SU-DHL-6 (cell line): ENCODE data around the gene NDUFS8.

Source experiments
- H2AFZ ChIP-seq: fragments of 200-600 bp; sonication (generic); 2 replicates; pipeline ENCODE4 v1.6.1; 2014; ENCODE audit warnings: low read depth, mild to moderate bottlenecking, moderate library complexity, mixed read lengths, antibody characterized with exemption, low read length; ENCODE audit not compliant: severe bottlenecking
- H3F3A ChIP-seq: fragments of 200-600 bp; shearing (Covaris generic); 2 replicates; pipeline ENCODE4 v1.6.0; 2016; ENCODE audit warnings: antibody characterized with exemption, mild to moderate bottlenecking; ENCODE audit not compliant: insufficient read depth
- H3K27ac ChIP-seq: fragments of 200-600 bp; sonication (generic); 2 replicates; pipeline ENCODE4 v1.5.1; 2016; ENCODE audit warnings: low read depth, mild to moderate bottlenecking, low read length, moderate library complexity, mixed read lengths
- H3K27me3 ChIP-seq: fragments of 200-600 bp; sonication (generic), shearing (Covaris generic); 2 replicates; pipeline ENCODE4 v1.6.0; 2014; ENCODE audit warnings: mild to moderate bottlenecking, low read length
- H3K36me3 ChIP-seq: fragments of 200-600 bp; sonication (generic); 2 replicates; pipeline ENCODE4 v1.6.1; 2014; ENCODE audit warnings: mild to moderate bottlenecking, low read length, mixed read lengths
- H3K4me2 ChIP-seq: fragments of 300-600, 200-600 bp; shearing (Covaris generic), sonication (generic); 2 replicates; pipeline ENCODE4 v1.6.0; 2014; ENCODE audit warnings: low read length, low read depth, mild to moderate bottlenecking; ENCODE audit not compliant: poor library complexity, severe bottlenecking
- H3K4me3 ChIP-seq: fragments of 200-600 bp; sonication (generic); 2 replicates; pipeline ENCODE4 v1.5.1; 2014; ENCODE audit warnings: antibody characterized with exemption, low read length, mild to moderate bottlenecking, mixed read lengths; ENCODE audit not compliant: insufficient read depth, poor library complexity, severe bottlenecking
- H3K79me2 ChIP-seq: fragments of 200-600 bp; sonication (generic); 2 replicates; pipeline ENCODE4 v1.6.1; 2014; ENCODE audit warnings: mild to moderate bottlenecking, low read length, moderate library complexity; ENCODE audit not compliant: insufficient read depth
- H3K9ac ChIP-seq: fragments of 200-600 bp; sonication (generic); 2 replicates; pipeline ENCODE4 v1.7.0; 2014; ENCODE audit warnings: mild to moderate bottlenecking, low read length
- H3K9me2 ChIP-seq: fragments of 200-600 bp; sonication (generic); replicated peaks from 2 replicates; pipeline ENCODE4 v1.6.1; 2014; ENCODE audit warnings: low read length; ENCODE audit not compliant: insufficient read depth
- H3K9me3 ChIP-seq: fragments of 200-600 bp; sonication (generic); 2 replicates; pipeline ENCODE4 v1.6.1; 2014; ENCODE audit warnings: low read length, mixed read lengths; ENCODE audit not compliant: insufficient read depth
- H4K20me1 ChIP-seq: fragments of 200-600 bp; sonication (generic); 2 replicates; pipeline ENCODE4 v1.6.1; 2014; ENCODE audit warnings: low read depth, mild to moderate bottlenecking, antibody characterized with exemption, low read length, moderate library complexity, mixed read lengths
- CTCF ChIP-seq: fragments of 200-600 bp; sonication (generic); IDR thresholded peaks from one replicate; pipeline ENCODE4 v1.5.1; 2017; ENCODE audit warnings: antibody characterized with exemption, mild to moderate bottlenecking, low read length, moderate library complexity; ENCODE audit not compliant: insufficient read depth, poor library complexity, severe bottlenecking
- EZH2phosphoT487 ChIP-seq: fragments of 200-600 bp; sonication (generic), shearing (Covaris generic); conservative IDR thresholded peaks from 2 replicates; pipeline ENCODE4 v1.6.1; 2018; ENCODE audit warnings: mild to moderate bottlenecking, antibody characterized with exemption, low read length, moderate library complexity, mixed read lengths

Gene NDUFS8

DNA sequence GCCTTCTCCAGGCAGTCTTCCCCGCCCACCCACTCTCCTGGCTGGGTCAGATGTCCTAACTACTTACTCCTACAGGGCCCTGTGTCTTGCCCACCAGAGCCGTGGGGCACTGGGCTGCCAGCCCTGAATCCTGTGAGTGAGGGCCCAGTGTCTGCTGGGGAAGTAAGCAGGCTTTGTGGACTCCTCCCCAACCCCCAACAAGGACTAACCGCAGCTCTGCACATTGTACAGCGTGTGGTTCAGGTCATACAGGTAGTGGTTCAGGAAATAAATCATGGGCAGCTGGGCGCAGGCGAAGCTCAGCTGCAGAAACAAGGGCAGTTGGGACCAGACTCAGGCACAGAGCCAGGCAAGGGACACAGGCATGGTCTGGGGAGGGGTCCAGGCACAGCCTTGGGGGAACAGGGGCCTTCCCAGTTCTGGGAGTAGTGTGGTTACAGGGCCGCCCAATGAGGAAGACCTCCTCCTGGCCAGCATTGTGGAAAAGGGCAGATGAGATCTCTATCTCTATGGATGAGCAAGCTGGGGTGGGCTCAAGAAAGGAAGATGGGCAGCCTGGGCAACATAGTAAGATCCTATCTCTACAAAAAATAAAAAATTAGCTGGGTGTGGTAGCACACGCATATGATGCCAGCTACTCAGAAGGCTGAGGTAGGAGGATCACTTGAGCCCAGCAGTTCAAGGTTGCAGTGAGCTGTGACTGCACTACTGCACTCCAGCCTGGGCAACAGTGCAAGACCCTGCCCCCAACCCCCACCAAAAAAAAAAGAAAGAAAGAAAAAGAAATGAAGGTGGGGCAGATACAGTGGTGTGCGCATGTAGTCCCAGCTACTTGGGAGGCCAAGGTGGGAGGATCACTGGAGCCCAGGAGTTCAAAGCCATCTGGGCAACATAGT, 32.1 kb upstream of the NDUFS8 start:
- Histone ChIP-seq H3K36me3 (no peaks in the 10 kb centered on the region), H3K4me3 (no peak overlapping the region), H3F3A (peaks cover 15% of the 10 kb centered on the region), H3K9me2 (no peaks in the 10 kb centered on the region), H3K27ac (peak overlapping the region; percentile 22; the same call in 1 of the 2 replicates), H3K27me3 (no peaks in the 10 kb centered on the region), H3K9me3 (no peaks in the 10 kb centered on the region), H3K9ac (no peak overlapping the region), H2AFZ (no peak overlapping the region), H3K79me2 (no peaks in the 10 kb centered on the region), H4K20me1 (no peaks in the 10 kb centered on the region), H3K4me2 (no peak overlapping the region)
- TF ChIP-seq EZH2phosphoT487: no peak

DNA sequence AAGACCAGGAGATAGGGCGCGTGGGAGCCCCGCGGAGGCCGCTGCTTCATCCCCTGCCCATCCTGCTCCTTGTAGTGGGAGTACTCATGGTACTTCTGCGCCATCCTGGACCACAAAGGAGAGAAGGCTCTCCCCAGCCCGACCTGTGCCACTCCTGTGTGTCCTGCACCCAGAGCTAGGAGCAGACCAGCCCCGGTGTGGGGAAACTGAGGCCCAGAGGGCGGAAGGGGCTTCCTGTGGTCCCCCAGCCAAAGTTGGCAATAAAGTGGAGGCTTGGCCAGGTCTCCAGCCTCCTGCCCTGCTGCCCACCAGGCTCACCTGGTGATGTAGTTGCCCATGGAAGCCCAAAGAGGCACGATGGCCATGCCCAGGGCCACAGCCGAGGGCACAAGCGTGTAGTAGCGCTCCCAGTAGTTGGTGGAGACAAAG, 31.3 kb upstream of the NDUFS8 start:
- no peaks in the 10 kb centered on the region for H4K20me1 ChIP-seq
- no peaks in the 10 kb centered on the region for H3K36me3 ChIP-seq
- no peaks in the 10 kb centered on the region for H3K9me3 ChIP-seq
- no peak overlapping the region for H3K9ac ChIP-seq
- no peaks in the 10 kb centered on the region for H3K27me3 ChIP-seq
- peaks cover 15% of the 10 kb centered on the region for H3F3A ChIP-seq
- no peak overlapping the region for H3K4me3 ChIP-seq
- no peak overlapping the region for H3K27ac ChIP-seq
- TF ChIP-seq EZH2phosphoT487 (no peak), CTCF (no peak)
- H3K9me2 ChIP-seq: no peaks in the 10 kb centered on the region
- H3K4me2 ChIP-seq: no peak overlapping the region
- H2AFZ ChIP-seq: no peak overlapping the region
- H3K79me2 ChIP-seq: no peaks in the 10 kb centered on the region

- Histone ChIP-seq H3K9me2 (no peaks in the 10 kb centered on the region), H3K9me3 (no peaks in the 10 kb centered on the region), H3F3A (peaks cover 15% of the 10 kb centered on the region), H3K27ac (no peak overlapping the region), H4K20me1 (no peaks in the 10 kb centered on the region), H3K9ac (no peak overlapping the region), H3K36me3 (no peaks in the 10 kb centered on the region), H3K27me3 (no peaks in the 10 kb centered on the region), H2AFZ (no peak overlapping the region), H3K4me3 (no peak overlapping the region), H3K79me2 (no peaks in the 10 kb centered on the region), H3K4me2 (no peak overlapping the region)
- TF ChIP-seq CTCF: no peak
- no peak for TF ChIP-seq EZH2phosphoT487
Observed at GRCh38 chr11:67999704-68000103, 30.8 kb upstream of the NDUFS8 start.

DNA sequence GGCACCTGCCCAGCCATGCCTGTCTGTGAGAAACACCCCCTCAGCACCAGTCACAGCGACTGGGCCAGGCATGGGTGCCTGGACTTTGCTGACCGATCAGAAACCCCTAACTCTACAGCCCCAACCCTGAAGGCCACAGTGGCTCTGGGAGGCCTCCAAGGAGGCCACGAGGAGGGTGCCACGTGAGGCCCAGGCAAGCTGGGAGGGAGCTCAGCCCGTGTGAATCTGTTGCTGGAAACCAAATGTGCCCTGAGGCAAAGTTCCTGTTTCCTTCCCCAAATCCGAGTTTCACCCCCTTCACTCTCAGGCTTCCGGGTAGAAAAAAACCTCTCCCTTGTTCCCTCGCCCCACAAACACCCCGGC, 27.9 kb upstream of the NDUFS8 start:
- H3F3A ChIP-seq: peaks cover 15% of the 10 kb centered on the region
- peak overlapping the region; percentile 65 for H3K9ac ChIP-seq
- H3K4me3 ChIP-seq: peak overlapping the region; percentile 67
- no peak overlapping the region for H2AFZ ChIP-seq
- no peaks in the 10 kb centered on the region for H3K9me2 ChIP-seq
- H3K9me3 ChIP-seq: no peaks in the 10 kb centered on the region
- no peak for TF ChIP-seq CTCF
- TF ChIP-seq EZH2phosphoT487: no peak
- H3K36me3 ChIP-seq: no peaks in the 10 kb centered on the region
- peak overlapping the region; percentile 68 for H3K4me2 ChIP-seq
- H3K27me3 ChIP-seq: no peaks in the 10 kb centered on the region
- H4K20me1 ChIP-seq: no peaks in the 10 kb centered on the region
- no peaks in the 10 kb centered on the region for H3K79me2 ChIP-seq
- peak overlapping the region; percentile 80 for H3K27ac ChIP-seq
